Measurements from ENCODE around the gene GJB3. TPM values are rescaled to one million over a fixed set of nuclear protein-coding genes. Genes with fewer than 3 reads are reported as not detected.

GJB3 gene
- polyA plus RNA-seq, 2 of the 4 experiments (the other 2 are of a cell fraction): 0.50 to 0.76 TPM

DNA sequence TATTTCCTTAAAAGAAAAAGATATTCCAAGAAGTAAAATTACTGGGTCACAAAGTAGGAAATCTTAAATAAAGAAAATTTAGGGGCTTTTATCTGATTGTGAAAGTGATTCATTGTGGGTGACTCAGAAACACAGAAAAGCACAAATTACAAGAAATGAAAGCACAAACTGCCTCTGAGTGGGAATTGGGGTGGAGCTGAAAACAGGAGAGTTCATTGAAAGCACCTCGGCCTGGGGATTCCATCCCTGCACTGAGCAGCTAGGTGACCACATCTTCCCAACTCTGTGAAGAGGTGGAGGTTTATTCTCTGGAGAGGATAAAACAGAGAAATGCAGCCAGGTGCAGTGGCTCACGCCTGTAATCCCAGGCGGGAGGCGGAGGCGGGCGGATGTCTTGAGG is 19.2 kb downstream of the GJB3 start:
- H3K9me3 ChIP-seq: no peaks in the 10 kb centered on the region
- DNase-seq (ENCODE audit: low read depth in 1 of 2, low spot score in 1 of 2) (no peak), FAIRE-seq (no peak), ATAC-seq (no peak)
- ChIA-PET POLR2A (no interaction called here), CTCF (no interaction called here)
- H3K4me3 ChIP-seq: no peak overlapping the region
- WGBS (ENCODE audit: missing lambda C conversion rate): 70% methylated on average over 6 of the region's 6 CpGs
- H3K4me1 ChIP-seq: no peaks in the 10 kb centered on the region
- no peak overlapping the region for H3K4me2 ChIP-seq
- H3K27ac ChIP-seq: no peak overlapping the region
- TF ChIP-seq PHF8 (IDR thresholded peaks at IDR 0.05; ENCODE audit: borderline replicate concordance, low read depth) (no peak), ZNF302 (CRISPR knock-in tag; IDR thresholded peaks at IDR 0.05) (no peak), MYC (IDR thresholded peaks at IDR 0.05; ENCODE audit: borderline replicate concordance, low read length) (no peak), RCOR1 (IDR thresholded peaks at IDR 0.05; ENCODE audit: low read depth, low read length) (no peak), JUNB (IDR thresholded peaks at IDR 0.05) (no peak)
- TF ChIP-seq, protein P1, sequence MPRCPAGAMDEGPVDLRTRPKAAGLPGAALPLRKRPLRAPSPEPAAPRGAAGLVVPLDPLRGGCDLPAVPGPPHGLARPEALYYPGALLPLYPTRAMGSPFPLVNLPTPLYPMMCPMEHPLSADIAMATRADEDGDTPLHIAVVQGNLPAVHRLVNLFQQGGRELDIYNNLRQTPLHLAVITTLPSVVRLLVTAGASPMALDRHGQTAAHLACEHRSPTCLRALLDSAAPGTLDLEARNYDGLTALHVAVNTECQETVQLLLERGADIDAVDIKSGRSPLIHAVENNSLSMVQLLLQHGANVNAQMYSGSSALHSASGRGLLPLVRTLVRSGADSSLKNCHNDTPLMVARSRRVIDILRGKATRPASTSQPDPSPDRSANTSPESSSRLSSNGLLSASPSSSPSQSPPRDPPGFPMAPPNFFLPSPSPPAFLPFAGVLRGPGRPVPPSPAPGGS (IDR thresholded peaks at IDR 0.05): no peak
- TF ChIP-seq, protein P2, sequence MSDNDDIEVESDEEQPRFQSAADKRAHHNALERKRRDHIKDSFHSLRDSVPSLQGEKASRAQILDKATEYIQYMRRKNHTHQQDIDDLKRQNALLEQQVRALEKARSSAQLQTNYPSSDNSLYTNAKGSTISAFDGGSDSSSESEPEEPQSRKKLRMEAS (IDR thresholded peaks at IDR 0.05): no peak
- TF ChIP-seq, protein P3, sequence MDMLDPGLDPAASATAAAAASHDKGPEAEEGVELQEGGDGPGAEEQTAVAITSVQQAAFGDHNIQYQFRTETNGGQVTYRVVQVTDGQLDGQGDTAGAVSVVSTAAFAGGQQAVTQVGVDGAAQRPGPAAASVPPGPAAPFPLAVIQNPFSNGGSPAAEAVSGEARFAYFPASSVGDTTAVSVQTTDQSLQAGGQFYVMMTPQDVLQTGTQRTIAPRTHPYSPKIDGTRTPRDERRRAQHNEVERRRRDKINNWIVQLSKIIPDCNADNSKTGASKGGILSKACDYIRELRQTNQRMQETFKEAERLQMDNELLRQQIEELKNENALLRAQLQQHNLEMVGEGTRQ (IDR thresholded peaks at IDR 0.05): no peak
- TF ChIP-seq, protein P4, sequence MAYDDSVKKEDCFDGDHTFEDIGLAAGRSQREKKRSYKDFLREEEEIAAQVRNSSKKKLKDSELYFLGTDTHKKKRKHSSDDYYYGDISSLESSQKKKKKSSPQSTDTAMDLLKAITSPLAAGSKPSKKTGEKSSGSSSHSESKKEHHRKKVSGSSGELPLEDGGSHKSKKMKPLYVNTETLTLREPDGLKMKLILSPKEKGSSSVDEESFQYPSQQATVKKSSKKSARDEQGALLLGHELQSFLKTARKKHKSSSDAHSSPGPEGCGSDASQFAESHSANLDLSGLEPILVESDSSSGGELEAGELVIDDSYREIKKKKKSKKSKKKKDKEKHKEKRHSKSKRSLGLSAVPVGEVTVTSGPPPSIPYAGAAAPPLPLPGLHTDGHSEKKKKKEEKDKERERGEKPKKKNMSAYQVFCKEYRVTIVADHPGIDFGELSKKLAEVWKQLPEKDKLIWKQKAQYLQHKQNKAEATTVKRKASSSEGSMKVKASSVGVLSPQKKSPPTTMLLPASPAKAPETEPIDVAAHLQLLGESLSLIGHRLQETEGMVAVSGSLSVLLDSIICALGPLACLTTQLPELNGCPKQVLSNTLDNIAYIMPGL (CRISPR knock-in tag; IDR thresholded peaks at IDR 0.05; ENCODE audit: borderline replicate concordance): no peak

DNA sequence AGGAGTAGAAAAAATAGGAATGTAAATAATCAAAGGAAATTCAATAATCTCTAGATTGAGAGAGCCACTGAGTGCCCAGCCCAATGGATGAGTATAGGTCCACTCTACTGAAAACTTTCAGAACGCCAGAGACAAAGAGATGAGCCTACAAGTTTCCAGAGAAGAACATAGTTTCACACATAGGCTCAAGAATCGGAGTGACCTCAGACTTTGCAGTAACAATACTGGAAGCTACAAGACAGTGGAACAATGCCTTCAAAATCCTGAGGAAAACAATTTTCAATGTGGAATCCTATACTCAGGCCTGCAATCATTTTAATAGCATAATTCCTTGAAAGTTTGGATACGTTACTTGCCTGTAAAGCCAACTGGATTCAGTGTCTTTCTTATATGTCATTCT is 22.8 kb downstream of the GJB3 start:
- DNase-seq (ENCODE audit: low read depth in 1 of 2, low spot score in 1 of 2) (no peak), ATAC-seq (no peak), FAIRE-seq (no peak)
- Histone ChIP-seq H3K27ac (no peak overlapping the region), H3K4me1 (peaks cover 4% of the 10 kb centered on the region; the same call in 1 of the 3 replicates), H3K4me3 (no peak overlapping the region), H3K9me3 (no peaks in the 10 kb centered on the region), H3K4me2 (no peak overlapping the region)
- CTCF ChIA-PET: no interaction called here
- POLR2A ChIA-PET: no interaction called here
- 55% methylated on average over 3 of the region's 3 CpGs for WGBS (ENCODE audit: missing lambda C conversion rate)
- TF ChIP-seq CBX8 (IDR thresholded peaks at IDR 0.05) (no peak), CHD2 (IDR thresholded peaks at IDR 0.05; ENCODE audit: low read length, partially characterized antibody) (no peak), NPAS2 (CRISPR knock-in tag; IDR thresholded peaks at IDR 0.05; ENCODE audit: borderline replicate concordance) (no peak)

DNA sequence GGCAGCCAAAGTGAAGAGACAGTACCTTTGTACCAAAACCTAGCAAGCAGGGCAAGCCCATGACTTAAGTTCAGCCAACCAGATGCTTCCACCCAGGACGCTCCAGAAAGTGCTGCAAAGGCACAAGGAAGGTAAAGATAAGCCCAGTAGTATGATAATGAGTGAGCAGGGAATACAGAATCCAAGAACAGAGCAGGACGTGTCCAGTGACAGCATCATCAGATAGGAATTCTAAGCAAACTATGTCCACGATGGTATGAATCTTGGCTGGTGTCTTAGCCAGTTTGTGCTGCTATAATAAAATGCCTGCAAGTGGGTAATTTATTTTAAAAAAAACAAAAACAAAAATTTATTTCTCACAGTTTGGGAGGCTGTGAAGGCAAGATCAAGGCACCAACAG is 25.4 kb downstream of the GJB3 start:
- ATAC-seq (no peak), DNase-seq (ENCODE audit: low read depth in 1 of 2, low spot score in 1 of 2) (no peak), FAIRE-seq (no peak)
- Histone ChIP-seq H3K27ac (no peak overlapping the region), H3K4me2 (no peak overlapping the region), H3K4me1 (peaks cover 4% of the 10 kb centered on the region; the same call in 1 of the 3 replicates), H3K9me3 (no peaks in the 10 kb centered on the region), H3K4me3 (no peak overlapping the region)
- ChIA-PET CTCF (interaction anchor here (3.3 kb wide), 1 partner anchor 46 kb away, joined by 14 read pairs; no protein-coding TSS in a partner anchor), POLR2A (no interaction called here)
- WGBS (ENCODE audit: missing lambda C conversion rate): 28% methylated on average over 3 of the region's 3 CpGs
- TF ChIP-seq FOXS1 (CRISPR knock-in tag; IDR thresholded peaks at IDR 0.05) (no peak), RARB (CRISPR knock-in tag; IDR thresholded peaks at IDR 0.05) (no peak), SREBF2 (IDR thresholded peaks at IDR 0.05) (no peak), MAFK (IDR thresholded peaks at IDR 0.05; ENCODE audit: partially characterized antibody) (no peak), BHLHE40 (IDR thresholded peaks at IDR 0.05; ENCODE audit: low read depth, low read length) (no peak), POLR2AphosphoS2 (conservative IDR thresholded peaks at IDR 0.05; ENCODE audit: low read length) (no peak), CHD4 (IDR thresholded peaks at IDR 0.05; ENCODE audit: borderline replicate concordance) (no peak), RCOR1 (IDR thresholded peaks at IDR 0.05; ENCODE audit: low read depth, low read length) (no peak), ZNF302 (CRISPR knock-in tag; IDR thresholded peaks at IDR 0.05) (no peak), KDM5A (IDR thresholded peaks at IDR 0.05) (no peak), CBX2 (IDR thresholded peaks at IDR 0.05; ENCODE audit: borderline replicate concordance, low read depth) (no peak), JUN (IDR thresholded peaks at IDR 0.05) (no peak), ESRRA (IDR thresholded peaks at IDR 0.05; ENCODE audit: borderline replicate concordance, low read length) (no peak)
- TF ChIP-seq, protein P5, sequence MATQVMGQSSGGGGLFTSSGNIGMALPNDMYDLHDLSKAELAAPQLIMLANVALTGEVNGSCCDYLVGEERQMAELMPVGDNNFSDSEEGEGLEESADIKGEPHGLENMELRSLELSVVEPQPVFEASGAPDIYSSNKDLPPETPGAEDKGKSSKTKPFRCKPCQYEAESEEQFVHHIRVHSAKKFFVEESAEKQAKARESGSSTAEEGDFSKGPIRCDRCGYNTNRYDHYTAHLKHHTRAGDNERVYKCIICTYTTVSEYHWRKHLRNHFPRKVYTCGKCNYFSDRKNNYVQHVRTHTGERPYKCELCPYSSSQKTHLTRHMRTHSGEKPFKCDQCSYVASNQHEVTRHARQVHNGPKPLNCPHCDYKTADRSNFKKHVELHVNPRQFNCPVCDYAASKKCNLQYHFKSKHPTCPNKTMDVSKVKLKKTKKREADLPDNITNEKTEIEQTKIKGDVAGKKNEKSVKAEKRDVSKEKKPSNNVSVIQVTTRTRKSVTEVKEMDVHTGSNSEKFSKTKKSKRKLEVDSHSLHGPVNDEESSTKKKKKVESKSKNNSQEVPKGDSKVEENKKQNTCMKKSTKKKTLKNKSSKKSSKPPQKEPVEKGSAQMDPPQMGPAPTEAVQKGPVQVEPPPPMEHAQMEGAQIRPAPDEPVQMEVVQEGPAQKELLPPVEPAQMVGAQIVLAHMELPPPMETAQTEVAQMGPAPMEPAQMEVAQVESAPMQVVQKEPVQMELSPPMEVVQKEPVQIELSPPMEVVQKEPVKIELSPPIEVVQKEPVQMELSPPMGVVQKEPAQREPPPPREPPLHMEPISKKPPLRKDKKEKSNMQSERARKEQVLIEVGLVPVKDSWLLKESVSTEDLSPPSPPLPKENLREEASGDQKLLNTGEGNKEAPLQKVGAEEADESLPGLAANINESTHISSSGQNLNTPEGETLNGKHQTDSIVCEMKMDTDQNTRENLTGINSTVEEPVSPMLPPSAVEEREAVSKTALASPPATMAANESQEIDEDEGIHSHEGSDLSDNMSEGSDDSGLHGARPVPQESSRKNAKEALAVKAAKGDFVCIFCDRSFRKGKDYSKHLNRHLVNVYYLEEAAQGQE (IDR thresholded peaks at IDR 0.05): no peak
- TF ChIP-seq, protein P2 (IDR thresholded peaks at IDR 0.05): no peak
